ENCODE data around the gene PLPPR5.
"Not testable (repeated sequence)": the region's sequence is repeated elsewhere in the genome, so short reads cannot be mapped to it uniquely, and the experiment has no call there.

PLPPR5 gene, protein sequence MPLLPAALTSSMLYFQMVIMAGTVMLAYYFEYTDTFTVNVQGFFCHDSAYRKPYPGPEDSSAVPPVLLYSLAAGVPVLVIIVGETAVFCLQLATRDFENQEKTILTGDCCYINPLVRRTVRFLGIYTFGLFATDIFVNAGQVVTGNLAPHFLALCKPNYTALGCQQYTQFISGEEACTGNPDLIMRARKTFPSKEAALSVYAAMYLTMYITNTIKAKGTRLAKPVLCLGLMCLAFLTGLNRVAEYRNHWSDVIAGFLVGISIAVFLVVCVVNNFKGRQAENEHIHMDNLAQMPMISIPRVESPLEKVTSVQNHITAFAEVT

DNA sequence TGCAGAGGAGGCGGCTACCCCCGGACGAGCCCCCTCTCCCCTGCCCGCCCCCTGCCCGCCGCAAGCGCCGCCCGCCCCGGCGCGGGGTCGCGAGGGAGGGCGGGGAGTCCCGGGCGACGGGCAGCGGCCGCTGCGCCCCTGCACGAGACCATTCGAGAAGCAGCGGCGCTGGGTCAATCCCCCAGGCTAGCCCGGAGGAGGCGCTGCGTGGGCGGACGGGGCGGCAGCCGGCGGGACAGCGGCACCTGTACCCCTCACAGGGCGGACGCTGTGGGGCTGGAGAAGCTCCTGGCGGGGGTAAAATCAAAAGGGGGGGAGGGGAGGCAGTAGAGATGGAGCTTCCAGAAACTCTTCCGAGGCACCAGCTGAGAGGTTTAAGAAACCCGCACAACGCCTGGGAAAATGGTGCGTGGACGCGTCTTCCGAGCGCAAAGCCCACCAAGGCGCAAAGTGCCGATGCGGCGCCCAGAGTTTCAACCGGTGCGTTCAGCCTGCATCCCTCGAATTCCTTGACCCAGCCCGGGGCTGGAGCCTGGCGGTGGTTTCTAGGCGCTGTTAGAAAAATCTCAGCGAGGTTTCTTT lies at the start of gene PLPPR5:
Gene PLPPR5, minus strand, starts transcription at position 1 of the 582 bp plus-strand sequence. CDS start 190 bp downstream, outside the sequence.
- DNase-seq (ENCODE audit: low spot score), result peak; percentile 74

GRCh38 chr1:99051611-99052283 lies 47.1 kb upstream of the PLPPR5 start:
- DNase-seq (ENCODE audit: low spot score), result no peak

DNA sequence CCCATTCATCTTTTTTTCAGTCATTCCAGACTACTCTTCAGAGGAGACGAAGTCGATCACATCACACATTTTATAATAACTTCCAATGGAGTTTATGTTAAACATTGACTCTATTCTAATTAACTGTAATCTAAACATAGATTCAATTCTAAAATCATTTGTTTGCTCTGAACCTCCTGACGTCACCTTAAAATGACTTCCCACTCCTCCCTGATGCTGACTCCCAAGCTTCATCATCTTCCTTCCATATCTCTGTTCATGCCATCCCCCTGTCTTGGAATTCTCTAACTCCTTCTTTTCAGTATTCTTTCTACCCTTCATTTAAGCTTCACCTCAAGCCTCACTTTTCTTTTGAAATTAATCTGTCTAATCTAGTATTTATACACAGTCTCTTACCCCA lies 45.1 kb upstream of the PLPPR5 start:
- no peak for DNase-seq (ENCODE audit: low spot score)

DNA sequence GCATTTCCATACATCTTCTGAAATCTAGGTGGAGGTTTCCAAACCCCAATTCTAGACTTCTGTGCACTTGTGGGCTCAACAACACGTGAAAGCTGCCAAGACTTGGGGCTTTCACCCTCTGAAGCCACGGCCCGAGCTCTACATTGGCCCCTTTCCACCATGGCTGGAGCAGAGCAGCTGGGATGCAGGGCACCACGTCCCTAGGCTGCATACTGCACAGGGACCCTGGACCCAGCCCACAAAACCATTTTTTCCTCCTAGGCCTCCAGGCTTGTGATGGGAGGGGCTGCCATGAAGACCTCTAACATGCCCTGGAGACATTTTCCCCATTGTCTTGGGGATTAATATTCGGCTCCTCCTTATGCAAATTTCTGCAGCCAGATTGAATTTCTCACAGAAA lies 32.1 kb upstream of the PLPPR5 start:
- not testable (repeated sequence) for DNase-seq (ENCODE audit: low spot score)

GRCh38 chr1:99018313-99018712 lies 13.7 kb upstream of the PLPPR5 start:
- no peak for DNase-seq (ENCODE audit: low spot score)

DNA sequence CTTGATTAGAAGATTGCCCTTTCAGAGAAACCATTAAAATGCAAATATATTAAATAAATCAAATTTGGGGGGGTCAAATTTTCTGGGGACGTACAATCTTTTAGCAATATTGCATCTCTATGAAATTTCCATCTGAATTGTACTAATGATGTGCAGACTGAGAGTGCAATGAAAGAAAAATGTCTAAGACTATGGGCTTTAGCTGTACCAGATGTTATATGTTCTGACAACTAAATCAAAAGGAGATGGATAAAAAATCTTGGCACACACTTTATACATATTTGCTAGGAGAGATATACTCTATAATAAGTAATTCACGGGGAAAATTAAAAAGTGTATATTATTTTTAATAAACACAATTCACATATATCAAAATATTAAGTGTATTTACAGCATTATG lies 13.0 kb upstream of the PLPPR5 start:
- no peak for DNase-seq (ENCODE audit: low spot score)

GRCh38 chr1:99010679-99011078 lies 6.0 kb upstream of the PLPPR5 start:
- no peak for DNase-seq (ENCODE audit: low spot score)

DNA sequence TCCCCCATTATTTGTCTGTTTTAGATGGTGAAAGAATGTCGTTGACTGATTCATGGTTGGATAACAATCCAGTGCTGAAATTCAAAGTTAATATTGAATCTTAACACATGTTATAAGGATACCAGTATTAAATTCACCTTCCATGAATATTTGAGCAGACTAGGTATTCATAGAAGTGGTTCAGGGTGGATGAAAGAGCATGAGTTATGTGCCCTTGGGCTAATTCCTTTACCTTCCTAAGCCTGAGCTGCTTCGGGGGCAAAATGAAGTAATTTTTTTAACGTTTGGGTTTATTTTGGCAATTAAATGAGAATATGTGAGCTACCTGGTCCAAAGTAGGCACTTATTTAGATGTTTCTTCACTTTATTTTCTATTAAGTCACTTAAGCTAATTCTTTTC lies 2.7 kb upstream of the PLPPR5 start:
- DNase-seq (ENCODE audit: low spot score), result no peak

DNA sequence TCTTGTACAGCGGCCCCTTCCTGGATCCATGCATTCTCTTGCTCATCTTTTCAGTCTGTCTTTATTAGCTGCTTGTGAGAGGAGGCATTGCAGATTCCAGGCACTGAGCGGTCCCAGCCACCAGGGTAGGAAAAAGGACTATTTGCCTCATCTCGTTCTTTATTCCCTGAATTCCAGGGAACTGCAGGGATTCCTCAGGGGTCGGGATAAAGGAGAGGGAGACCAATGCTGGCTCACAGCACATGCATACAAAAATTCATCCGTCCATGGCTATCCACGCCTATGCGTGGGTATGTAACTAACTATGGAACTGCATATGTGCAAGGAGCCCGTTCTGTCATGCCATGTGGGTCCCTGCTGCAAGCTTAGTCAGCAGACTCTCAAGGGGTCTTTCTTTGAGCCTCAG lies 879 bp upstream of the PLPPR5 start:
- peak; percentile 24 for DNase-seq (ENCODE audit: low spot score)

GRCh38 chr1:99004254-99004860 lies 304 bp downstream of the PLPPR5 start:
- DNase-seq (ENCODE audit: low spot score), result no peak

GRCh38 chr1:99003581-99004253 lies 944 bp downstream of the PLPPR5 start:
- DNase-seq (ENCODE audit: low spot score), result peak; percentile 18

- DNase-seq (ENCODE audit: low spot score), result no peak
Observed at GRCh38 chr1:98992844-98993243, 11.8 kb downstream of the PLPPR5 start.

DNA sequence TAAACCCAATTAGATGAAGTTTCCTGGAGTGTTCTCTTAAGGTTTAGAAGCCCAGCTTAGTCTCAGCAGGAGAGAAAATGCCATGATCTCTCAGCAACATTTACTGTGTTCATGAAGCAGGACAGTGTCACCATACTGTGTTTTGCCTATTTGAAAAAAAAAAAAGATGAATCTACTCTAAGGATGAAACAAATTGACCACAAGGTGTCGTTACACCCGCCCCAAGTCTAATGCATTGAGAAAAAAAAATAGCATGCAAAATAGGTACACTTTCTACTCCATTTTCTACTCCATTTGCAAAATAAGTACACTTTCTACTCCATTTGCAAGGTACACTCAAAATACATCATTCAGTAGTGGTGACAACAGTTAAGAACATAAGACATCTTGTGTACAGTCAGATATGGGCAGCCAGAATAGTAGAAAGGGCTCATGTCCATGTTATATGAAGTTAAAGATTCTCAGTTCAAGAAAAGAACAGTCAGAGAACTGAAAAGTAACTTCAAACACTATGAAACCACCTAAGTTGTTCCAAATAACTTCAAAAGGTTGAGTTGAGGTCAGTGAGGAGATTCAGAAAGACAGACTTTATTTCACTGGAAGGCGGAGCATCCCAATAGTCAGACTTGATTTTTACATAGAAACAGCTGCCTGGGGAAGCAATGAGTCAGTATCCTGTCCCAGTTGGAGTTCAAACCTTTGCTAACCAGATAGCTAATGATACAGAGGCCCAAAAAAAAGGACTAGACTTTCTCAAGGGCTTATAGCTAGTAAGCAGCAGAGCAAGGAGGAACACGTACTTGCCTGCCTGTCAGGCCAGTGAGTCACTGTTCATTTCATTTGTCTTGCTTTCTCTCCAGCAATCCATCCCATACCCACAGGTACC lies 13.3 kb downstream of the PLPPR5 start:
- DNase-seq (ENCODE audit: low spot score), result no peak

DNA sequence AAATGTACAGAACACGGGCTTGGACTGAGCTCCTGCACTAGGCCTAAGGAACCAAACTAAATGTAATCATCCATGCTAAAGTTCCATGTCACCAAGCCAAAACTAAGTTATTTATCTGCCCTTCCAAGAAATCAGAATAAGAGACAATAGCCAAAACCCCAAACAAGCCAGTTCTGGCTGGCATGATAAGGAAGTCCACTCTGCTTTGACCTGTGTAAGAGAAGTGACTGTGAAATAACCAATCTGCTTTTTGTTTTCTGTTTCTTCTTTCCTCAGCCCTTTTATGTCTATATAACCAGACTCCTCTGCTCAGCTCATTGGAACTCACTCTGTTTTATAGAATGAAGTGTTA lies 15.1 kb downstream of the PLPPR5 start:
- DNase-seq (ENCODE audit: low spot score), result no peak

DNA sequence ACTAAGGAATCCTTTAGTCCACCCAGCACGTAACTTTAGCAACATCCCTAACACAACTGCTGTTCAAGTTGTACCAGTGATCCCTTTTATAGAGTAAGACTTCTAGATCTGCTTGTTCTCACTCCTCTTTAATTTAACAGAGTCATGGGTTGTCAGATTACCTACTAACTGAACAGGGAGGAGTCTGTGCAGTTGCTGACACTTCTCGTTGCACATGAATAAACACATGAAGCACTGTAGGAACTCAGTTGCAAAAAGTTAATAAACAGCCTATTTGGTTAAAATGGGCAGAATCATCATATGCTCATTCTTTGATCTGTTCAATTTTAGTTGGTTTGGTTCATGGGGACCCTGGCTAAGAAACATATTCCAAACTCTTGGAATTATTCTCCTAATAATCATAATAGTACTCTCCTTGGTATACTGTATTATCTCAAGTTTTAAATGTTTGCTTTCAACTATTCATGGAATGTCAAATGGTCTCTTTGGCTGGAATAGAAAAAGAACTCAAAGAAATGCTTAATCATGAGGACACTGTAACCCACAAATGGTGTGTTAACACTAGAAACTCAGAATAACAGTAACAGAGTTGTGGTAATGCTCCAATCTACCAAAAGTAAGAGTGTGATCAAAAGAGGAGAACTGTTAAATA lies 15.6 kb downstream of the PLPPR5 start:
- no peak for DNase-seq (ENCODE audit: low spot score)

DNA sequence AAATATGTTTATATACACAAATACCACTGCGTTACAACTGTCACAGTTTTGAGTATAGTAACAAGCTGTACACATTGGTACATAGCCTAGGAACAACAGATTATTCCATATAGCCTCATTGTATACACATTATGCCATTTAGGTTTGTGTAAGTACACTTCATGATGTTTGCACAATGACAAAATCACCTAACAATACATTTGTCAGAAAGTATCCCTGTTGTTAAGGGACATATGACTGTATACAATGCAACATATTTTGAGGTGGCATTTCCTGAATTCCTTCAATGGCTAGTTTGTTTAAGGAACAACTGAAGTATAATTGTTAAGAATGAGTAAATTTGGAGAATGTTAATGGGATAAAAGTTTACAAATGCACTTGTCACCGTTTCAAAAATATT lies 19.0 kb downstream of the PLPPR5 start:
- no peak for DNase-seq (ENCODE audit: low spot score)

GRCh38 chr1:98981917-98982513 lies 22.6 kb downstream of the PLPPR5 start:
- DNase-seq (ENCODE audit: low spot score), result no peak

DNA sequence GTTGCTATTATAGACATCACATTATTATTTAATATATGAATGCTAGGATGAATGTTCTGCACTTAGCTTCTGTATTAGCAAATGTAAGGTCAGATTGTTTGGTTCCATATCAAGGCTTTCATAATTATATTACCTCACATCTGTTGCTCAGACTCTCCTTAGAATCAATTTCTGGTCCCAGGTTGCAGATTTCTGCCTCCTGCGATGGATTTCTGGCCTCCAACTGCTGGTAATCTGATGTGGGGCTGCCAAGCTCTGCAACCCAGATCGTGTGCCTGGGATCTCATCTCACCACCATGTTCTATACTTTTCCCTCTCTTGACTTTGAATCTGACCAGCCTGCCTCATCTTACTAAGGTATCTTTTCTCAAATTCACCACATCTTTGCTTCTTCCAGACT lies 25.2 kb downstream of the PLPPR5 start:
- no peak for DNase-seq (ENCODE audit: low spot score)

DNA sequence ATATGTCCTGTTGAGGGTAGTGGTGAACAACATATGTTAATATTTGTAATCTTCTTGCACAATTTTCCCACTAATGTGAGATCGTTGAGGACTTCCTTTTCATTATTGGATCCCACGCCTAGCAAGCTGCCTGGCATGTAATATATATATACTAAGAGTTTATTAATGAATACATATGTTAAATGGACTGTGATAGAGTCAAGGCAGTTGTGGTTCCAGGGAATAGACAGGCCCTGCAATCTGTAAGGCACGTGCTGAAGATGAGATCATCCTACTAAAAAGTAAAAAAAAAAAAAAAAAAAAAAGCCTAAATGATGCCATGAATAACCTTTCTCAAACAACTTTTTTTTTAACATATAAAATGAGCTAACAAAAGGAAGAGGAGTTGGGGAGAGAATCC lies 28.9 kb downstream of the PLPPR5 start:
- DNase-seq (ENCODE audit: low spot score), result no peak

DNA sequence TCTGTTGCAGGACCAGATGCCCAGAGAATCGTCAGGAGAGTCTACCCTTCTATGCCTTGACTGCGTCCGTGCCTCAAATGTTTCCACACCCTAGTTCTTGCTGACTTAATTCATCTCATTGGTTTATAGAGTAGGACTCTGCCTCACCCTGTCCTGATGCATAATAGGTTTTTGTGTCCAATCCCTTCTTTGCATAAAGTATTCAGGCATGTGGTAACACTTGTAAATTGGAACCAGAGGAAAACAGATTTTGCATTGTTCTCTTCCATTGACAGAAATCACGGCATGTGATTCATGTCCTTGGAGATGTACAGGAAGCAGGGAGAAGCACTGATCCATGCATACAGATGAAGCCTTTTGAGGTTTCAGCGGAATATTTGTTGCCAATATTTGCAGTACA lies 29.5 kb downstream of the PLPPR5 start:
- no peak for DNase-seq (ENCODE audit: low spot score)

All from iPS-NIHi11 (cell line).